GM10847 (cell line): ENCODE results near the gene APMAP.

Source experiments
- POLR2A ChIP-seq: IDR thresholded peaks from 2 replicates; pipeline ENCODE4 v1.6.1; 2011; ENCODE audit not compliant: insufficient read length; ENCODE audit errors: extremely low read depth

APMAP gene, protein sequence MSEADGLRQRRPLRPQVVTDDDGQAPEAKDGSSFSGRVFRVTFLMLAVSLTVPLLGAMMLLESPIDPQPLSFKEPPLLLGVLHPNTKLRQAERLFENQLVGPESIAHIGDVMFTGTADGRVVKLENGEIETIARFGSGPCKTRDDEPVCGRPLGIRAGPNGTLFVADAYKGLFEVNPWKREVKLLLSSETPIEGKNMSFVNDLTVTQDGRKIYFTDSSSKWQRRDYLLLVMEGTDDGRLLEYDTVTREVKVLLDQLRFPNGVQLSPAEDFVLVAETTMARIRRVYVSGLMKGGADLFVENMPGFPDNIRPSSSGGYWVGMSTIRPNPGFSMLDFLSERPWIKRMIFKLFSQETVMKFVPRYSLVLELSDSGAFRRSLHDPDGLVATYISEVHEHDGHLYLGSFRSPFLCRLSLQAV

DNA sequence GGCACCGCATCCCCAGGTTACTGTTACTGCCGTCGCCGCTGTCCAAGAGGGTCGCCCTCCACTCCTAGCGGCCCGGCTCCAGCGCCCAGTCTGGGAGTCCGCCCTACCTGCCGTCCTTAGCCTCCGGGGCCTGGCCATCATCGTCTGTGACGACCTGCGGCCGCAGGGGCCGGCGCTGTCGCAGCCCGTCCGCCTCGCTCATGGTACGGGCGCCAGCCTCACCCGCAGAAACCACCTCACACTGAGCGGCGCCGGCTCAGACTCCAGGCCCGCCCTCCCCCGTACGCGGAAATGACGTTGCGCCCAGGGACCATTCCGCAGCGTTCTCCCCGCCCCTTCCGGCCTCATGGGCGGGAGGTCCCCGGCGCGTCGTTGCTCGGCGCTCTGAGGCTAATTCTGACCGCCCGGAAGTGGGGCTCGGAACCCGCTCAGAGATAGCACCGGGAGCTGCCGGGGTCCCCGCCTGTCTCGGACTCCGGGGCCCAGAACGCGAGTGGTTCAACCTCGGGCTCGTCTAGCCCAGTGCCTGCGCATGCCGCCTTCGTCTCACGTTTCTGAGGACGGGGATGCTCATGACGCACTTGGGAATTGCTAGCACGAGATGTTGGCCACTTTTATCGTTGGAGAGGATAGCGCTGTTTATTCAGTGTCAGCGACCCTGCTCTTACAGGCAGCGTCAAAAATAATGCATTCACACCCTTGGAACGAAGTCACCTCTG, at the start of gene APMAP:
APMAP (minus strand) TSS at position 265 of the 719 bp plus-strand sequence; CDS start at position 202, 63 bp downstream.
- TF ChIP-seq POLR2A: peak; percentile 94

DNA sequence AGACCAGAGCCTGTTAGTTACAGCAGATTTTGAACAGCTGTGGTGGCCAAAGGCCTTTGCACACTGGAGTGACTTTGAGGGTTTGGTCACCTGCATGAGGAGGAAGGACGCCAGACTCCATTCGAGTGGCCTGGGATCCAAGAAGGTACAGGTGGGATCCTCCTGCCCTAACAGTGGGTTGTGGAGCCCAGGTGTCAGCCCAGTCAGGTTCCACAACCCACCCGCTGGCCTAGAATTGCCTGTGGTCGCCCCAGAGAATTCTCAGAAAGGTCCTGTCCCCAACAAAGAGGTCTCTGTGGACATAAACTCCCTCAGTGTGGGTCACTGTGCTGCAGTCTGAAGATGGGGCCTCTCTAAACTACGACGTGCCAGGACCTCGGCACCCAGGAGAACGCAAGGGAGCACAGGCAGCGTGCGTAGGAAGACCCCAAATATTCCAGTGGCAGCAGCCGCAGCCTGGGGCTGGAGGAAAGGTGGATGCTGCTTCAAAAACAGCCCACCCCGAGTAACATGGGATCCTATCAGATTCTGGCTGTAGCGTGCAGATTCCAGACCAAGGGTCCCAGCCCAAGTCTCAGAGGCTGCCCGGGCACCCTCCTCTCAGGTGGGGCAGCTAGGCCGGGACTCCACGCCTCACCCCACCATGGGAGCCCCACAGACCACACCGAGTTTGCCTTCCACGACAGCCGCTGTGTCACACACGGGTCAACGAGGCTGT, 49.4 kb upstream of the APMAP start:
- no peak for TF ChIP-seq POLR2A

DNA sequence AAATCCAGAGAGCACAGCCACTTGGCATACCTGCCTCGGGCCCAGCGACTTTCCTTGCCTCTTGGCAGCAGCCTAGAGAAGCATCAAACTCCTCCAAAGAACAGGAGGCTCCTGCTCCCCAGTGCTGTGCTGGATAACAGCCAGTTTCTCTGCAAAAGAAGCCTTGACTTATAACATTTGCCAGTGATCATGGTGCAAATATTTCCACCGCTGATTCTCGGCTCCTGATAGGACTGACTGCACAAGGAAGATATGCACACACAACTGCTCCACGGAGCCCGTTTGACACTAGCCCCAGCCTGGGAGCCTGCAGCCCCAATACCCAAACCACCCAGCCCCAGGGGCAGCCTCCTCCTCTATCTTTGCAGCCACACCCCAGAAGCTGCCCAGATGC, 47.9 kb upstream of the APMAP start:
- no peak for TF ChIP-seq POLR2A

DNA sequence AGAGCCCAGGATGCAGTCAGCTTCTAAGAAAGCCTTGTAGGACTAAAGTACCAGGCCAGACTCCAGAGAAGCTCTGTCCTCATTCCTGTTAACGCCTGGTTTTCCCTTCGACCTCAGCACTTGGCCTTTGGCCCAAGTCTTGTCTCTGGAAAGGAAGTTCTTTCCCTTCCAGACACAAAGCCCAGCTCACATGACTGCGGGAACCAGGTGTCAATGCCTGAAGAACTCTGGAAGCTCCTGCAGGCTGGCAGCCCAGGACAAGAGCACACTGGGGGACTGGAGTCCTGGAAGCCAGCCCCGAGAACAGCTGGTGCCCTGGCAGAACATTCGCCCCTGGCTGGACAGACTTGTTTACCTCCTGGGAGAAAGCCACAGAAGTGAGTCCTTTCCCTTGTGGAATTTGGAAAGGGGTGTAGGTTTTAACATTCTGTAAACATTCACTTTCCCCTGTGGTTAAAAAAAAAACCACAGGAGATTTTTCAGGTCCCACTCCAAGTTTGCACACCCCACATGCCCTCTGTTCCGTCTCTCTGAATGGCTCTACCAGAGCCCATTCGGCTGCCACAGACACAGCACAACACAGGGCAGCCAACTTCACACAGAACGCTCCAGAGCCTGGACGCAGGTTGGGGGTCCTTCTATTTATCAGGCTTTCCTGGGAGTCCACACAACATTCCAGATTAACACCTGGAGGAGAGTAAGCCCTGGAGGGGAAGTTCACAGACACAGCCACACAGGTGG, 47.3 kb upstream of the APMAP start:
- no peak for TF ChIP-seq POLR2A

DNA sequence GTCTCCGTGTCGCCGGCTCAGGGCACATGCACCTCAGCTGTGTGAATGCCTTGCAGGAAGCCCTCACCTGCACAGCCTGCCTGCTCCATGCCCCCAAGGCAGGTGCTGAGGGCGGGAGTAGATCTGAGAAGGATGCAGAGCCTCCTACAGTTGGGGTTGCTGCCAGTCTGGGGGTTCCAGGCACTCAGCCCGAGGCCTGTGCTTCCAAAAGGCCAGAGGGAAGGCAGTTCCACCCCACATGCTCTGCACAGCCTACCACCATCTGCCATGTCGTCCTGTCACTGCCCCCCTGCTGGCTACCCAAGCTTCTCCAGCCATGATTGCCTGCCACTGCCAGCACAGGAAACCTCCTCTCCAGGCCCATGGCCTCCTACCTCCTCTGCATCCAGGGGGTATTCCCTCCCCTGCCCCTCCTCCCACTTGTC, 46.1 kb upstream of the APMAP start:
- no peak for TF ChIP-seq POLR2A

DNA sequence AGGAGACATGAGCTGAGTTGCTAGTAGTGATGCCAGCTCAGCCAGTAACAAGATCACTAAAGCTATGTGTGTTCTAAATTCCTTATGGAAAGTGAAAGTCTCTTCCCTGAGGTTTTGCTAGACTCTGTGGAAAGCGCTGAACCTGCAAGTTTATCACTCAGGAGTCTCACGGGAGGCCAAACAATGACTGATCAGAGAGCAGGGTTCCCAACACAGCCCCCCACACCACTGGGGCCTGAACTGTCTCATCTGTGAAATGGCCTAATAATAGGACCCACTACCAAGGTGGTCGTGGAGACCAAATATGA, 45.5 kb upstream of the APMAP start:
- no peak for TF ChIP-seq POLR2A

DNA sequence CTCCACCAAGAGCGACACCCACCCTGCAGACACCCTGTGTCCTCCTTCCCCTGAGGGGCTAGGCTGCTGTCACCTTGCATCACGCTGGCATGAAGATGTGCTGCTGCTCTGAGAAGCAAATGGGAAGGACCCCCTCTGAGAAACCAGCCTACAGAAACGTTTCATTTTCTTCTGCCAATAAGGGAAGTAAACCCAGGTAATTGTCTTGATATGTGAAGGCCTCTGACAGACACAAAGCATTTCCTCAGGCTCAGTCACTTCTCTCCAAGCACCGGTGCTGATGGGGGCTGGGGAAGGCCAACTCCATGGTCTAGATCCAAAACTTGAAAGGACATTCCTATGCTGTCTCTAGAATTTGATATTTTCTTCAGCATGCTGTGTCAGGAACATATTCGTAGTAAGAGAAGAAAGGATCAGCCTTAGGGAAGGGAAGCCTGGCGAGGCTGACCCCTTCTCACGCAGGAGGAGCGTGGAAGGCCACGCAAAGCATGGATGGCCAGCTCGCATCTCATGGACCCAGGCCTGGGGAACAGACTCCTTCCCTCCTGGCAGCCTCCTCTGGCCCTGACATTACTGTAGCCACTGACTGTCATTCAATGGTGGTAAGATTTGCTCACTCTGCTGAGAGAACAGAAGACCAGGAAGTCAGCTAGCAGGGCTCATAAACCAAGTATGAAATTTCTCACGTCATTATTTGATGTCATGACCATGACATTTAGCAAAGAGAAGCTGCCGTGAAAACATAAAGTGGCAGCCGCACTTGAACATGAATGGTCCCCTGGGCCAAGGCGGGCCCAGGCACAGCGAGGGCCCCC, 44.9 kb upstream of the APMAP start:
- no peak for TF ChIP-seq POLR2A

DNA sequence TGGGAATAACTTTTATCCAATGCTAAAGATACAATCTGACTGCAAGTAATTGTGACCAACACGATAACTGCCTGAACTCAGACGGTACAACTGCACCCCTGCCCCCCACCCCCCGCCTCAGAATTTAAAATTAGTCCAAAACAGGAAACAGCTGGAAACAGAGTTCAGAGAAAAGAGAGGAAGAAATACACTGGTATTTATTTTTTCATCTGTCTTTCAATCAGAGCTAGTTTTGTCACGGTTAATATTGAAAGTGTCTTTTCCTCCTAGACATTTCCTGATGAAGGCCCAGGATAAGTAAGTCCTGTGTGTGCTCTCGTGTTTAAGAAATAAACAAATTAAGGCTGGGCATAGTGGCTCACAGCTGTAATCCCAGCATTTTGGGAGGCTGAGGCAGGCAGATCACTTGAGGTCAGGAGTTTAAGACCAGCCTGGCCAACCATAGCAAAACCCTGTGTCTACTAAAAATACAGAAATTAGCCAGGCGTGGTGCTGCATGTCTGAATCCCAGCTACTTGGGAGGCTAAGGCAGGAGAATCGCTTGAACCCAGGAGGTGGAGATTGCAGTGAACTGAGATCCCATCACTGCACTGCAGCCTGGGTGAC, 43.9 kb upstream of the APMAP start:
- TF ChIP-seq POLR2A: no peak

DNA sequence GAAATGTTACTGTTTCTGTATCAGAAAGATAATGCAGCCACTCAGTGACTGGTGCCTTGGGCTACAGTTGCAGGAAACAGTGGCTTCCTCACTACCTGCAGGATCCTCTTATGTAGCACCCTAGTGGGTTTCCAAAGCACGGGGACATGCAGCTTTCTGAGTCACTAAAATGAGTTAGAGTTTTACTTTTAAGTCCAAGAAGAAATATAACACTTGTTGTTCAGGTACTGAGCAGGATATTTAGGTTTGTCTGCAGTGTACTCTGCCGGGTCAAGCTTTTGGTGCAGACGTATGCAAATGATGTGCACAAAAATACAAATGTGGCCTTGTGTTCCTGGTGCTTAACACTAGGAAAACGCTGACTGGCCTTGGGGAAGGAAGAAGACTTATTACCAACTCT, 43.4 kb upstream of the APMAP start:
- TF ChIP-seq POLR2A: no peak

DNA sequence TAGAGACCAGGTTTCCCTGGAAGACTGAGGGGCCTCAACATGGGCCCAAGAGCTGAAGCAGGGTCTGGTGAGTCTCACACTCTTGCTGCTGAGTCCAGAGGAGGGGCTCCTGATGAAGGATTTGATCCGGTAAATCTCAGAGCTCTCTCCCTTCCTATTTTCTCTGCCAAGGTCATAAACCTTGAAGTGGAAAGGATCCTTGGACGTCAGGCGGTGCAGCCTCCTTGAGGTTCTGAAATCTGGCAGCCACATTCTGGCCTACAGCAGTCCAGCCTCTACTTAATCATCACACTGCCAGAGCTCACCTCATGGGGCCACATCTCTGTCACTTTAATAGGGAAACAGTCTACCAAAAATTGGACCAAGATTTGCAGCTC, 41.4 kb upstream of the APMAP start:
- TF ChIP-seq POLR2A: no peak

DNA sequence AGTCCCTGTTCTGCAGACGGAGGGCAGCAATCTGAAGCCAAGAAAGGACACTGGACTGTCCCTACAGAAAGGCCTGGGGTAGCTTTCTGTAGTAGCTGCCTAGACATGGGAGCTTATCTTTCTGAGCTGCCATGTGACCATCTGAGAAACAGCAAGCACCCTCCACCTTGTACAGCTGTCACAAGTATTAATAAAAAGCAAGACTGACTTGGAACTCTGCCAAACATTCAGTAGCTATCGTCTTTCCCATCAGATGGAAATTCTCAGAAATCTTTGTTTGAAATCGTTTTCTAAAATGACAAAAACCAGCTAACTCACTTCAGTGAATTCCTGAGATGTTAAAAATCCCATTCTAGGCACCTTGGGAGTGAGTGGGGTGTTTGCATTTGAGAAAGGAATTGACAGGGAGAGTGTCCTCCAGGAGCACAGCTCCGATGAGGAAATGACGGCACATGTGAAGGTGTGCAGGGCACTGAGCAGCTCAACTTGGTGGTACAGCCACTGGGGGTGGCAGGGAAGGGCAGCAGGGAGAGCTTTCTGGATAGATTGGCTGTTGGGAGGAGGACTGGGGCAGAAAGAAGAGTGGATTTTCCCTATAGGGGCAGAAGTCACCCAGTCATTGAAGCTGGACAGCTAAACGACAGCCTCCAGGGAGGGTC, 40.8 kb upstream of the APMAP start:
- no peak for TF ChIP-seq POLR2A

DNA sequence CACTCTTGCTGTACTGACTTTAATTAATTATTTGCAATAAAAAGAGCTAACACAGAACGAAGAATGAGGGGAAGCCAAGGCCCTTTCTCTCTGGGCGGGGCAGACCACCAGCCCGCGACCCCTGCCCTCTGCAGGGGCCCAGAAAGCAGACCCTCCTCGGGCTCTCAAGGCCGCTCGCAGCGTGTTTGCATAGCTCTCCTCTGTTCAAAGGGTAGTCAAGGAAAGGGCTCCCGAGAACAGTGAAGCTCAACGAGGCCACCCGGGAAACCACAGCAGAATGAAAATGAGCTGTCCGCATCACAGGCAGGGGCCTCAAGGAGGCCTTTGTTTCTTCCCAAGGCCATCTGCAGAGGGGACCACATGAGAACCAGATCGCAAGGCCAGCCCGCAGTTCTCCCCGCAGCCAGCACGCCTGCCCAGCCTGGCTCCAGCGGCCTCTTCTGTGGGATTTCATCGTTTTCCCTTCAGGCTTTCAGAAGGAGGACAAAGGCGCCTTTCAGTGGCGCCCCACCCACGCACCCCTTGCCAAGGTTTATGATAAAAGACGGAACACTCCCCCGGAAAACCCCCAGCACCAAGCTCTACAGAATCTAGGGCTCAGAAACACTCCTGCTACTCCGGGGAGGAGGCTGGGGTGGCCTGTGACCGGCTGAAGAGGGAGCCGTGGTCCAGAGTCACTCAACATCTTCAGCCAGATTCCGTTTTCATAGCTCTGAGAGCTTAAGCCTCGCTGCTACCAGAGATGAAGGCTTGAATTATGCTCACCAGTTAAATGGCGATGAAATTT, 40.1 kb upstream of the APMAP start:
- no peak for TF ChIP-seq POLR2A

DNA sequence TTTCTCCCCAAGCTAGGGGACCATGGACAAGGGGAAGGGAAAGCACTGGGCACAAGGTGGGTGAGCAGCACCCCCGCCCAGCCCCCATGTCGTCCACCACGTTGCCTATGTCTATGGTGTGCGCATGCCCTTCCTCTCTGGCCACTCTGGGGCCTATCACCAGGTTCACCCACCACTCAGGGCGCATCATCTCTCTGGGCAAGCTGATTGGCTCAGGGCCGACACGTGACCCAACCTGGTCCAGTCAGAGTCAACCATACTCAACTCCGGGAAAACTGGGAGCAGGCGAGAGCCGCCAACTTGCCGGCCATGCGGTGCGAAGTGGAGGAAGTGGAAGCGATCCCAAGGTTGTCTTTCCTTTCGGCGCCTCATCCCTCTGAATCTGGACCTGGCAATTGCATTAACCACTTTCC, 39.5 kb upstream of the APMAP start:
- TF ChIP-seq POLR2A: no peak
